Glutamatergic neuron (in vitro differentiated cells): ENCODE data around the gene SMCO3. TPM values are rescaled to one million over a fixed set of nuclear protein-coding genes. Genes with fewer than 3 reads are reported as not detected.

Experiments used
- DNase-seq: peaks from one replicate; pipeline ENCODE4 v3.0.0; 2022
- H3K27ac Mint-ChIP-seq: one replicate; pipeline ENCODE4 v1.8.0; 2020; ENCODE audit warnings: mild to moderate bottlenecking, mixed read lengths, inconsistent platforms; ENCODE audit not compliant: unreplicated experiment
- H3K27me3 Mint-ChIP-seq: one replicate; pipeline ENCODE4 v1.8.0; 2020; ENCODE audit warnings: mild to moderate bottlenecking, moderate library complexity, mixed read lengths, inconsistent platforms; ENCODE audit not compliant: unreplicated experiment
- H3K36me3 Mint-ChIP-seq: one replicate; pipeline ENCODE4 v1.8.0; 2020; ENCODE audit warnings: mild to moderate bottlenecking, mixed read lengths, inconsistent platforms; ENCODE audit not compliant: unreplicated experiment
- H3K4me1 Mint-ChIP-seq: one replicate; pipeline ENCODE4 v1.8.0; 2020; ENCODE audit warnings: mild to moderate bottlenecking, low read depth, mixed read lengths, inconsistent platforms; ENCODE audit not compliant: unreplicated experiment
- H3K4me3 Mint-ChIP-seq: one replicate; pipeline ENCODE4 v1.8.0; 2020; ENCODE audit warnings: mild to moderate bottlenecking, mixed read lengths, inconsistent platforms; ENCODE audit not compliant: unreplicated experiment
- H3K9me3 Mint-ChIP-seq: one replicate; pipeline ENCODE4 v1.8.0; 2020; ENCODE audit warnings: mild to moderate bottlenecking, moderate library complexity, mixed read lengths, inconsistent platforms; ENCODE audit not compliant: unreplicated experiment
- CTCF ChIP-seq: fragments of 200-600 bp; sonication (generic); IDR thresholded peaks from one replicate; pipeline ENCODE4 v1.5.0; 2021; ENCODE audit not compliant: partially characterized antibody, unreplicated experiment
- total RNA-seq: library from RNA; stranded (reverse); fragmentation: NEBNext Ultra II Directional; extraction: Animal tissue kit (Norgen Biotek cat#: 25700); gene quantifications from one replicate; pipeline ENCODE4 v1.2.1, GENCODE V29; 2021; ENCODE audit not compliant: unreplicated experiment

The SMCO3 gene
- total RNA-seq, 1 donor from 2014 or later, result not detected

DNA sequence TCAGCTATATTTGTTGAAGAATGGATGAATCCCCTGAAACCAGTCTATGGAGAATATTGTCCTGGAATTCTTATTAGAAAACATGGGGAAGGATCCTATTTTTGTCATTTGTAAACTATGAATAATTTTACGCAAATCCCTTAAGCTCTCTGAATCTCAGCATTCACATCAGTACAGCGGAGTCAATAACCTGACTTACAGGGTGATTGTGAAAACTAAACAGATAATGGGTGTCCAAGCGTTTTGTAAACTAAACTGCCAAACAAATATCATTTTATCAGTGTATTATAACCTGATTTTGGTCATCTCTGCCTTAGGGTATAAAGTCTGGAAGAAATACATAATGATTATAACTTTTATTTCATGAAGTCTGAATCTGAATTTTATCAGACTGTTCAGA is 19.4 kb upstream of the SMCO3 start:
- peaks cover 2% of the 10 kb centered on the region for H3K4me1 Mint-ChIP-seq
- no peak for DNase-seq
- no peak overlapping the region for H3K27ac Mint-ChIP-seq
- H3K9me3 Mint-ChIP-seq, result no peaks in the 10 kb centered on the region
- H3K27me3 Mint-ChIP-seq, result no peaks in the 10 kb centered on the region
- no peaks in the 10 kb centered on the region for H3K36me3 Mint-ChIP-seq
- no peak for TF ChIP-seq CTCF
- H3K4me3 Mint-ChIP-seq, result no peak overlapping the region

- Mint-ChIP-seq H3K27me3 (no peaks in the 10 kb centered on the region), H3K4me3 (no peak overlapping the region), H3K27ac (no peak overlapping the region), H3K9me3 (no peaks in the 10 kb centered on the region), H3K4me1 (no peaks in the 10 kb centered on the region), H3K36me3 (no peaks in the 10 kb centered on the region)
- DNase-seq, result no peak
- no peak for TF ChIP-seq CTCF
These were observed 14.9 kb upstream of the SMCO3 start for GRCh38 chr12:14828892-14829291.

- H3K27me3 Mint-ChIP-seq, result no peaks in the 10 kb centered on the region
- DNase-seq, result no peak
- no peaks in the 10 kb centered on the region for H3K4me1 Mint-ChIP-seq
- no peak for TF ChIP-seq CTCF
- no peak overlapping the region for H3K27ac Mint-ChIP-seq
- H3K36me3 Mint-ChIP-seq, result no peaks in the 10 kb centered on the region
- no peak overlapping the region for H3K4me3 Mint-ChIP-seq
- H3K9me3 Mint-ChIP-seq, result no peaks in the 10 kb centered on the region
These were observed 13.1 kb upstream of the SMCO3 start for GRCh38 chr12:14827043-14827442.

DNA sequence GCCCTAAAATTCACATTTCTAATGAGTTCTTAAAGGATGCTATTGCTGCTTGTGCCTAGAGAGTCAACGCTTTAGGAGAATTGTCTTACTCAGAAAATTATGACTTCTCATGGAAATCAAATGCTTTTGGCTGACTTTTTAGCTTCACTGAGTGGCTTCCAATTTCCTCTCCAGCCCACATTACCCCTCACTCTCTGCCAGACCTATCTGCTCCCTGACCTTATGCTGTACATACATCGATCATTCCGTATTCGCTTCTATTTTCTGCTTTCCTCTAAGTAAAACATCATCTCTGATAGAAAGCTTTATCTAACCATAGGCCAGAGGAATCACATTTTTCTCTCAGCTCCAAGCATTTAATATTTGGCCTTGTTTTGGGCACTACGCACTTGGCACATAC is 12.5 kb upstream of the SMCO3 start:
- no peaks in the 10 kb centered on the region for H3K36me3 Mint-ChIP-seq
- TF ChIP-seq CTCF, result no peak
- no peak for DNase-seq
- H3K27me3 Mint-ChIP-seq, result no peaks in the 10 kb centered on the region
- no peaks in the 10 kb centered on the region for H3K9me3 Mint-ChIP-seq
- H3K4me1 Mint-ChIP-seq, result no peaks in the 10 kb centered on the region
- H3K27ac Mint-ChIP-seq, result no peak overlapping the region
- no peak overlapping the region for H3K4me3 Mint-ChIP-seq

GRCh38 chr12:14825256-14825655 is 11.3 kb upstream of the SMCO3 start:
- no peaks in the 10 kb centered on the region for H3K27me3 Mint-ChIP-seq
- no peak overlapping the region for H3K27ac Mint-ChIP-seq

More at GRCh38 chr12:14825256-14825655, 11.3 kb upstream of the SMCO3 start:
- H3K4me3 Mint-ChIP-seq, result no peak overlapping the region
- no peak for DNase-seq
- H3K4me1 Mint-ChIP-seq, result no peaks in the 10 kb centered on the region
- no peaks in the 10 kb centered on the region for H3K36me3 Mint-ChIP-seq
- no peaks in the 10 kb centered on the region for H3K9me3 Mint-ChIP-seq
- no peak for TF ChIP-seq CTCF
